NCI-H1694 treated with DMSO at 0.1 percent for 48 hours (cell line): ENCODE data around the gene RMDN3.

Experiments used
- DNase-seq: peaks from one replicate; lab custom pipeline; 2025; lab: John Stamatoyannopoulos, UW

RMDN3 gene

GRCh38 chr15:40747685-40748631, 7.1 kb downstream of the RMDN3 start:
- DNase-seq = no peak

GRCh38 chr15:40746916-40747418, 8.1 kb downstream of the RMDN3 start:
- no peak for DNase-seq

GRCh38 chr15:40744815-40745152, 10.3 kb downstream of the RMDN3 start:
- no peak for DNase-seq

GRCh38 chr15:40743921-40744814, 10.9 kb downstream of the RMDN3 start:
- DNase-seq = no peak

- DNase-seq = no peak
These were observed 11.6 kb downstream of the RMDN3 start for GRCh38 chr15:40743485-40743901.

- no peak for DNase-seq
These were observed 15.2 kb downstream of the RMDN3 start for GRCh38 chr15:40739854-40740253.

GRCh38 chr15:40739047-40739446, 16.0 kb downstream of the RMDN3 start:
- DNase-seq = no peak

GRCh38 chr15:40737048-40737447, 18.0 kb downstream of the RMDN3 start:
- DNase-seq = no peak

GRCh38 chr15:40736575-40736974, 18.5 kb downstream of the RMDN3 start:
- no peak for DNase-seq

GRCh38 chr15:40731034-40731433, 24.0 kb downstream of the RMDN3 start:
- DNase-seq = no peak

GRCh38 chr15:40723919-40724318, 31.1 kb downstream of the RMDN3 start:
- DNase-seq = no peak

- no peak for DNase-seq
These were observed 32.1 kb downstream of the RMDN3 start for GRCh38 chr15:40722934-40723333.

- DNase-seq = no peak
These were observed 32.7 kb downstream of the RMDN3 start for GRCh38 chr15:40722354-40722753.

- DNase-seq = no peak
These were observed 33.4 kb downstream of the RMDN3 start for GRCh38 chr15:40721701-40722100.

- DNase-seq = no peak
These were observed 38.9 kb downstream of the RMDN3 start for GRCh38 chr15:40716165-40716564.

- no peak for DNase-seq
These were observed 40.9 kb downstream of the RMDN3 start for GRCh38 chr15:40714144-40714543.

- DNase-seq = no peak
These were observed 48.9 kb downstream of the RMDN3 start for GRCh38 chr15:40706121-40706520.

GRCh38 chr15:40702077-40702476, 53.0 kb downstream of the RMDN3 start:
- peak; percentile 0 for DNase-seq

GRCh38 chr15:40697916-40698315, 57.1 kb downstream of the RMDN3 start:
- DNase-seq = no peak

- DNase-seq = no peak
These were observed 58.8 kb downstream of the RMDN3 start for GRCh38 chr15:40696228-40696627.

- no peak for DNase-seq
These were observed 59.6 kb downstream of the RMDN3 start for GRCh38 chr15:40695469-40695890.

GRCh38 chr15:40694688-40695468, 60.2 kb downstream of the RMDN3 start, which contains the start of gene RAD51:
TSS of gene RAD51 (plus strand) at chr15:40695174. CDS start at chr15:40698759, 3,585 bp downstream.
- peak; percentile 75 for DNase-seq
